Measurements from ENCODE around the gene GPAT3.
"Not testable (repeated sequence)": the region's sequence is repeated elsewhere in the genome, so short reads cannot be mapped to it uniquely, and the experiment has no call there.

GPAT3 gene

GRCh38 chr4:83535520-83536361, at the start of gene GPAT3:
GPAT3 (plus strand) TSS chr4:83536108; CDS start chr4:83536623, 515 bp downstream.
- DNase-seq (ENCODE audit: low read depth in 3 of 3) = peak; percentile 44 to 50 (median 48)

- DNase-seq (ENCODE audit: low read depth in 3 of 3) = no peak
Measured at GRCh38 chr4:83486457-83487129, 49.3 kb upstream of the GPAT3 start.

- no peak for DNase-seq (ENCODE audit: low read depth in 3 of 3)
Measured at GRCh38 chr4:83489711-83490326, 46.1 kb upstream of the GPAT3 start.

- DNase-seq (ENCODE audit: low read depth in 3 of 3) = no peak
Measured at GRCh38 chr4:83490876-83491450, 44.9 kb upstream of the GPAT3 start.

- DNase-seq (ENCODE audit: low read depth in 3 of 3) = not testable (repeated sequence)
Measured at GRCh38 chr4:83496085-83496917, 39.6 kb upstream of the GPAT3 start.

- no peak for DNase-seq (ENCODE audit: low read depth in 3 of 3)
Measured at GRCh38 chr4:83498187-83498586, 37.7 kb upstream of the GPAT3 start.

GRCh38 chr4:83501671-83502070, 34.2 kb upstream of the GPAT3 start:
- DNase-seq (ENCODE audit: low read depth in 3 of 3) = not testable (repeated sequence)

GRCh38 chr4:83503974-83504373, 31.9 kb upstream of the GPAT3 start:
- DNase-seq (ENCODE audit: low read depth in 3 of 3) = peak in 1 of 3 experiments; percentile 9

- no peak for DNase-seq (ENCODE audit: low read depth in 3 of 3)
Measured at GRCh38 chr4:83504503-83504902, 31.4 kb upstream of the GPAT3 start.

GRCh38 chr4:83504996-83505395, 30.9 kb upstream of the GPAT3 start:
- DNase-seq (ENCODE audit: low read depth in 3 of 3) = no peak

GRCh38 chr4:83509156-83509585, 26.7 kb upstream of the GPAT3 start:
- peak in 2 of 3 experiments; percentile 5 to 26 for DNase-seq (ENCODE audit: low read depth in 3 of 3)

GRCh38 chr4:83510442-83510841, 25.5 kb upstream of the GPAT3 start:
- no peak for DNase-seq (ENCODE audit: low read depth in 3 of 3)

GRCh38 chr4:83516042-83516772, 19.7 kb upstream of the GPAT3 start:
- no peak for DNase-seq (ENCODE audit: low read depth in 3 of 3)

GRCh38 chr4:83522239-83522638, 13.7 kb upstream of the GPAT3 start:
- DNase-seq (ENCODE audit: low read depth in 3 of 3) = no peak

- DNase-seq (ENCODE audit: low read depth in 3 of 3) = no peak
Measured at GRCh38 chr4:83527671-83528070, 8.2 kb upstream of the GPAT3 start.

GRCh38 chr4:83536362-83537272, 709 bp downstream of the GPAT3 start:
- no peak for DNase-seq (ENCODE audit: low read depth in 3 of 3)

GRCh38 chr4:83542225-83542624, 6.3 kb downstream of the GPAT3 start:
- no peak for DNase-seq (ENCODE audit: low read depth in 3 of 3)

GRCh38 chr4:83546786-83547185, 10.9 kb downstream of the GPAT3 start:
- no peak for DNase-seq (ENCODE audit: low read depth in 3 of 3)

GRCh38 chr4:83548151-83548905, 12.4 kb downstream of the GPAT3 start:
- peak; percentile 6 to 44 (median 32) for DNase-seq (ENCODE audit: low read depth in 3 of 3)
